GM12878 (cell line): Measurements from ENCODE around the gene BSND. TPM values are rescaled to one million over a fixed set of nuclear protein-coding genes. Genes with fewer than 3 reads are reported as not detected.

Source experiments
- ATAC-seq: fragments of 200-7000 bp; cut with Tn5 transposase; 3 replicates; pipeline ENCODE4 v1.9.1; 2020; ENCODE audit warnings: mild to moderate bottlenecking, moderate library complexity
- BruUV-seq: library from RNA; stranded (reverse); fragments of 400-500 nt; replicated peaks from 2 replicates; lab custom pipeline; 2021; lab: Mats Ljungman, UMichigan
- CTCF ChIA-PET: fragments of 300-600 bp; sonication (Branson Sonifier 250); formaldehyde crosslinking; extraction: SDS; loops from one replicate; lab custom pipeline; 2021; ENCODE audit warnings: inconsistent platforms; lab: Yijun Ruan, JAX
- POLR2A ChIA-PET: fragments of 350-600 bp; formaldehyde crosslinking; extraction: SDS; loops from one replicate; lab custom pipeline; 2021; ENCODE audit warnings: inconsistent platforms; lab: Charles Lee
- RAD21 ChIA-PET: fragments of 300-600 bp; sonication (Branson Sonifier 250); formaldehyde crosslinking; loops from one replicate; lab custom pipeline; 2023; ENCODE audit warnings: antibody characterized with exemption; ENCODE audit not compliant: unreplicated experiment; lab: Charles Lee
- SMC1A ChIA-PET: fragments of 300-600 bp; sonication (Branson Sonifier 250); formaldehyde crosslinking; loops from one replicate; lab custom pipeline; 2023; ENCODE audit not compliant: unreplicated experiment, uncharacterized antibody; lab: Charles Lee
- DNase-seq: peaks from one replicate; pipeline ENCODE4 v3.0.0-alpha.2; 2011; ENCODE audit warnings: low read depth, low spot score
- FAIRE-seq: peaks from 3 replicates; lab custom pipeline; 2011; peaks lifted over from hg19 to GRCh38; lab: Jason Lieb, UNC
- H2AFZ ChIP-seq: 2 replicates; pipeline ENCODE4 v1.6.0; 2011; ENCODE audit warnings: low read depth, low read length, control low read depth; ENCODE audit not compliant: control insufficient read depth
- H3K27ac ChIP-seq: 2 replicates; pipeline ENCODE4 v1.5.1; 2011; ENCODE audit warnings: control low read depth; ENCODE audit not compliant: control insufficient read depth, insufficient read depth
- H3K27me3 ChIP-seq, 2 experiments: replicated peaks in 1 of 2; 2 replicates each; pipeline versions ENCODE4 v1.6.0 to v1.6.1; 2011; ENCODE audit warnings: low read length in 1 of 2; ENCODE audit not compliant: control insufficient read depth in 2 of 2, insufficient read depth in 2 of 2
- H3K36me3 ChIP-seq, 2 experiments: 2 replicates each; pipeline ENCODE4 v1.5.1; 2011; ENCODE audit warnings: low read length in 1 of 2; ENCODE audit not compliant: control insufficient read depth in 2 of 2, insufficient read depth in 2 of 2
- H3K4me1 ChIP-seq: 2 replicates; pipeline ENCODE4 v1.6.1; 2011; ENCODE audit warnings: mild to moderate bottlenecking, low read length, moderate library complexity, mixed read lengths; ENCODE audit not compliant: control insufficient read depth, insufficient read depth
- H3K4me2 ChIP-seq: 2 replicates; pipeline ENCODE4 v1.6.0; 2011; ENCODE audit warnings: control low read depth; ENCODE audit not compliant: control insufficient read depth, insufficient read depth
- H3K4me3 ChIP-seq: fragments of 200-600 bp; sonication (generic); 2 replicates; pipeline ENCODE4 v1.5.1; 2016
- H3K79me2 ChIP-seq: 2 replicates; pipeline ENCODE4 v1.6.0; 2011; ENCODE audit warnings: low read length; ENCODE audit not compliant: control insufficient read depth, insufficient read depth
- H3K9ac ChIP-seq: 2 replicates; pipeline ENCODE4 v1.8.0; 2011; ENCODE audit warnings: low read length, control low read depth, mixed read lengths; ENCODE audit not compliant: control insufficient read depth, insufficient read depth
- H3K9me3 ChIP-seq: replicated peaks from 3 replicates; pipeline ENCODE4 v1.5.1; 2011; ENCODE audit warnings: mild to moderate bottlenecking, low read length; ENCODE audit not compliant: control insufficient read depth, insufficient read depth
- H4K20me1 ChIP-seq: 2 replicates; pipeline ENCODE4 v1.6.0; 2011; ENCODE audit not compliant: control insufficient read depth, insufficient read depth
- BACH1 ChIP-seq: fragments of 450-650 bp; IDR thresholded peaks from 2 replicates; pipeline ENCODE4 v1.6.1; 2017; ENCODE audit warnings: mild to moderate bottlenecking, borderline replicate concordance
- CEBPB ChIP-seq, 2 experiments: fragments of 150-350 bp in 1 of 2; IDR thresholded peaks; 2 replicates each; pipeline ENCODE4 v1.6.1; 2012 to 2014; ENCODE audit warnings: low read depth in 2 of 2, low read length in 2 of 2, borderline replicate concordance in 1 of 2, inconsistent platforms in 1 of 2
- KDM1A ChIP-seq: fragments of 200-600 bp; sonication (generic); IDR thresholded peaks from 2 replicates; pipeline ENCODE4 v1.6.1; 2016; ENCODE audit warnings: borderline replicate concordance
- POLR2AphosphoS2 ChIP-seq: IDR thresholded peaks from 2 replicates; pipeline ENCODE4 v1.6.1; 2011; ENCODE audit warnings: low read depth, mild to moderate bottlenecking, low read length, improper control_type of control experiment, moderate library complexity
- REST ChIP-seq: IDR thresholded peaks from 2 replicates; pipeline ENCODE4 v1.6.1; 2012; ENCODE audit warnings: mild to moderate bottlenecking, low read depth, low read length
- RFX5 ChIP-seq: IDR thresholded peaks from 2 replicates; pipeline ENCODE4 v1.6.1; 2011; ENCODE audit warnings: low read depth, low read length, improper control_type of control experiment
- RUNX3 ChIP-seq: IDR thresholded peaks from 2 replicates; pipeline ENCODE4 v1.6.1; 2012; ENCODE audit warnings: low read length, inconsistent platforms
- SIN3A ChIP-seq: IDR thresholded peaks from 2 replicates; pipeline ENCODE4 v1.6.1; 2012; ENCODE audit warnings: low read depth, low read length, improper control_type of control experiment
- SREBF2 ChIP-seq: IDR thresholded peaks from 2 replicates; pipeline ENCODE4 v1.6.1; 2012; ENCODE audit warnings: mild to moderate bottlenecking, low read length
- ZNF207 ChIP-seq: fragments of 450-650 bp; IDR thresholded peaks from 2 replicates; pipeline ENCODE4 v1.6.1; 2014; ENCODE audit warnings: antibody characterized with exemption, mild to moderate bottlenecking, borderline replicate concordance
- WGBS: methylation state at CpG from one replicate; pipeline ENCODE4 v1.1.6; 2016; ENCODE audit warnings: low lambda C conversion rate; ENCODE audit not compliant: insufficient replicate concordance, insufficient coverage; ENCODE audit errors: missing lambda C conversion rate; 5-methylcytosine and 5-hydroxymethylcytosine counted together
- in situ Hi-C: fragments of 300-500 bp; cut with MboI; formaldehyde crosslinking; loops from 9 replicates; pipeline ENCODE4 v1.14.3; 2018; ENCODE audit warnings: mixed read lengths
- intact Hi-C: fragments of 100-400 bp; cut with micrococcal nuclease; formaldehyde crosslinking; loops from one replicate; pipeline ENCODE4 v1.14.2; 2022; ENCODE audit not compliant: unreplicated experiment
- polyA plus RNA-seq, 11 experiments: library from polyadenylated mRNA; depleted of rRNA in 4 of 11; unstranded in 6 of 11; stranded (reverse) in 5 of 11; fragments of >200 nt; fragmentation: Nextera tagmentation in 4 of 11; fragmentation: Illumina TruSeq in 1 of 11; extraction: Ambion mirVana in 4 of 11; extraction: Trizol in 1 of 11; gene quantifications; 1 replicate in 1 of 11; 2 replicates in 10 of 11; pipeline versions ENCODE4 v1.2.1 to v1.2.3, GENCODE V29; 2011 to 2016; ENCODE audit warnings: inconsistent platforms in 2 of 11, missing spikeins in 2 of 11, low read depth in 1 of 11
- total RNA-seq, 4 experiments: library from RNA; depleted of rRNA in 3 of 4; stranded (reverse); fragments of >200 nt in 3 of 4; fragmentation: Illumina TruSeq in 1 of 4; extraction: Trizol in 1 of 4; gene quantifications; 2 replicates each; pipeline versions ENCODE4 v1.2.1 to v1.2.3, GENCODE V29; 2013 to 2021
- TF ChIP-seq, protein P1 (sequence below): fragments of 450-650 bp; IDR thresholded peaks from 2 replicates; pipeline ENCODE4 v1.6.1; 2017; ENCODE audit warnings: antibody characterized with exemption, mild to moderate bottlenecking, moderate library complexity
- TF ChIP-seq, protein P2 (sequence below): IDR thresholded peaks from 2 replicates; pipeline ENCODE4 v1.6.1; 2011; ENCODE audit warnings: low read depth, mild to moderate bottlenecking, low read length, moderate library complexity, borderline replicate concordance; ENCODE audit errors: extremely low read depth
- TF ChIP-seq, protein P3 (sequence below): fragments of 150-350 bp; IDR thresholded peaks from 2 replicates; pipeline ENCODE4 v1.6.1; 2016; ENCODE audit warnings: low read depth, low read length

Gene BSND
- total and polyA plus RNA-seq, 10 of the 15 experiments (the other 5 are each of a cell fraction or from before 2014, with no cell fraction given) = not detected

- SMC1A ChIA-PET = no interaction called here
- H3K4me2 ChIP-seq = no peak overlapping the region
- H3K27me3 ChIP-seq = peaks cover 2 to 8% of the 10 kb centered on the region in 2 experiments; a peak in 2 of 4 replicates
- no peak overlapping the region for H3K27ac ChIP-seq
- RAD21 ChIA-PET = no interaction called here
- no peak overlapping the region for H3K4me3 ChIP-seq
- CTCF ChIA-PET = interaction anchor here (1.3 kb wide), 1 partner anchor 100 kb away, joined by 3 read pairs; no protein-coding TSS in a partner anchor
- in situ Hi-C loops = no loop called here
- no TSS peak for BruUV-seq
- H3K9me3 ChIP-seq = no peaks in the 10 kb centered on the region
- no peak overlapping the region for H3K9ac ChIP-seq
- H3K4me1 ChIP-seq = no peaks in the 10 kb centered on the region
- POLR2A ChIA-PET = no interaction called here
- 34% methylated on average over 15 of the region's 15 CpGs for WGBS
- H3K36me3 ChIP-seq = no peaks in the 10 kb centered on the region
- no peaks in the 10 kb centered on the region for H3K79me2 ChIP-seq
- H2AFZ ChIP-seq = no peak overlapping the region
- intact Hi-C loops = no loop called here
- DNase-seq (no peak), ATAC-seq (no peak), FAIRE-seq (no peak)
- H4K20me1 ChIP-seq = no peaks in the 10 kb centered on the region
- TF ChIP-seq SREBF2 (no peak), CEBPB (IDR thresholded peaks at IDR 0.05; ENCODE audit: borderline replicate concordance in 1 of 2, low read depth in 2 of 2, low read length in 2 of 2) (no peak), ZNF207 (no peak), REST (no peak), BACH1 (no peak), SIN3A (no peak), RFX5 (no peak), KDM1A (no peak), RUNX3 (no peak), POLR2AphosphoS2 (no peak)
- TF ChIP-seq, protein P1, sequence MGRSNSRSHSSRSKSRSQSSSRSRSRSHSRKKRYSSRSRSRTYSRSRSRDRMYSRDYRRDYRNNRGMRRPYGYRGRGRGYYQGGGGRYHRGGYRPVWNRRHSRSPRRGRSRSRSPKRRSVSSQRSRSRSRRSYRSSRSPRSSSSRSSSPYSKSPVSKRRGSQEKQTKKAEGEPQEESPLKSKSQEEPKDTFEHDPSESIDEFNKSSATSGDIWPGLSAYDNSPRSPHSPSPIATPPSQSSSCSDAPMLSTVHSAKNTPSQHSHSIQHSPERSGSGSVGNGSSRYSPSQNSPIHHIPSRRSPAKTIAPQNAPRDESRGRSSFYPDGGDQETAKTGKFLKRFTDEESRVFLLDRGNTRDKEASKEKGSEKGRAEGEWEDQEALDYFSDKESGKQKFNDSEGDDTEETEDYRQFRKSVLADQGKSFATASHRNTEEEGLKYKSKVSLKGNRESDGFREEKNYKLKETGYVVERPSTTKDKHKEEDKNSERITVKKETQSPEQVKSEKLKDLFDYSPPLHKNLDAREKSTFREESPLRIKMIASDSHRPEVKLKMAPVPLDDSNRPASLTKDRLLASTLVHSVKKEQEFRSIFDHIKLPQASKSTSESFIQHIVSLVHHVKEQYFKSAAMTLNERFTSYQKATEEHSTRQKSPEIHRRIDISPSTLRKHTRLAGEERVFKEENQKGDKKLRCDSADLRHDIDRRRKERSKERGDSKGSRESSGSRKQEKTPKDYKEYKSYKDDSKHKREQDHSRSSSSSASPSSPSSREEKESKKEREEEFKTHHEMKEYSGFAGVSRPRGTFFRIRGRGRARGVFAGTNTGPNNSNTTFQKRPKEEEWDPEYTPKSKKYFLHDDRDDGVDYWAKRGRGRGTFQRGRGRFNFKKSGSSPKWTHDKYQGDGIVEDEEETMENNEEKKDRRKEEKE = no peak
- TF ChIP-seq, protein P2, sequence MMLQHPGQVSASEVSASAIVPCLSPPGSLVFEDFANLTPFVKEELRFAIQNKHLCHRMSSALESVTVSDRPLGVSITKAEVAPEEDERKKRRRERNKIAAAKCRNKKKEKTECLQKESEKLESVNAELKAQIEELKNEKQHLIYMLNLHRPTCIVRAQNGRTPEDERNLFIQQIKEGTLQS = no peak
- TF ChIP-seq, protein P3, sequence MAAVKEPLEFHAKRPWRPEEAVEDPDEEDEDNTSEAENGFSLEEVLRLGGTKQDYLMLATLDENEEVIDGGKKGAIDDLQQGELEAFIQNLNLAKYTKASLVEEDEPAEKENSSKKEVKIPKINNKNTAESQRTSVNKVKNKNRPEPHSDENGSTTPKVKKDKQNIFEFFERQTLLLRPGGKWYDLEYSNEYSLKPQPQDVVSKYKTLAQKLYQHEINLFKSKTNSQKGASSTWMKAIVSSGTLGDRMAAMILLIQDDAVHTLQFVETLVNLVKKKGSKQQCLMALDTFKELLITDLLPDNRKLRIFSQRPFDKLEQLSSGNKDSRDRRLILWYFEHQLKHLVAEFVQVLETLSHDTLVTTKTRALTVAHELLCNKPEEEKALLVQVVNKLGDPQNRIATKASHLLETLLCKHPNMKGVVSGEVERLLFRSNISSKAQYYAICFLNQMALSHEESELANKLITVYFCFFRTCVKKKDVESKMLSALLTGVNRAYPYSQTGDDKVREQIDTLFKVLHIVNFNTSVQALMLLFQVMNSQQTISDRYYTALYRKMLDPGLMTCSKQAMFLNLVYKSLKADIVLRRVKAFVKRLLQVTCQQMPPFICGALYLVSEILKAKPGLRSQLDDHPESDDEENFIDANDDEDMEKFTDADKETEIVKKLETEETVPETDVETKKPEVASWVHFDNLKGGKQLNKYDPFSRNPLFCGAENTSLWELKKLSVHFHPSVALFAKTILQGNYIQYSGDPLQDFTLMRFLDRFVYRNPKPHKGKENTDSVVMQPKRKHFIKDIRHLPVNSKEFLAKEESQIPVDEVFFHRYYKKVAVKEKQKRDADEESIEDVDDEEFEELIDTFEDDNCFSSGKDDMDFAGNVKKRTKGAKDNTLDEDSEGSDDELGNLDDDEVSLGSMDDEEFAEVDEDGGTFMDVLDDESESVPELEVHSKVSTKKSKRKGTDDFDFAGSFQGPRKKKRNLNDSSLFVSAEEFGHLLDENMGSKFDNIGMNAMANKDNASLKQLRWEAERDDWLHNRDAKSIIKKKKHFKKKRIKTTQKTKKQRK = no peak
Measured at GRCh38 chr1:55044617-55045397, 46.1 kb downstream of the BSND start.
